ENCODE results near the gene CCDC24. TPM values are rescaled to one million over a fixed set of nuclear protein-coding genes. Genes with fewer than 3 reads are reported as not detected.

Gene CCDC24
- total RNA-seq, 1 donor from 2014 or later, result 1.5 TPM

DNA sequence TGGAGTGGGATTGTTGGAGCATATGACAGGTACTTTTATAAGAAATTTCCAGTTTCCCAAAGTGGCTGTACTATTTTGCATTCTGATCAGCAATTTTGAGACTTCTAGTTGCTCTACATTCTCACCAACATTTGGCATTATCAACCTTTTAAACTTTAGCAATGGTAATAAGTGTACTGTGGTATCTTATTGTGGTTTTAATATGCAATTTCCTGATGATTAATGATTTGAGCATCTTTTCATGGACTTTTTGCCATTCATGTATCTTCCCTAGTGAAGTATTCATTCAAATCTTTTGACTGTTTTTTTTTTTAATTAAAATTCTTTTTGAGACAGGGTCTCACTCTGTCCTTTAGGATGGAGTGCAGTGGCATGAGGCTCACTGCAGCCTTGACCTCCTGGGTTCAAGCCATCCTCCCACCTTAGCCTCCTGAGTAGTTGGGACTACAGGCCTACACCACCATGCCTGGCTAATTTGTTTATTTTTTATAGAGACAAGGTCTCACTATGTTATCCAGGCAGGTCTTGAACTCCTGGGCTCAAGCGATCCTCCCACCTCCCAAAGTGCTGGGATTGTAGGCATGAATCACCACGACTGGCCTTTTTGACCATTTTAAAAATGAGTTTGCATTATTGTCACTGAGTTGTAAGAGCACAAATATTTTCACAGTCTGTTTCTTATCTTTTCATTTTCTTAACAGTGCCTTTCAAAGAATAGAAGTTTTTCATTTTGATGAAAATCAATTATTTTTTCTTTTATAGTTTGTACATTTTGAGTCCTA is 47.7 kb downstream of the CCDC24 start:
- no peak for DNase-seq (ENCODE audit: low read depth)

DNA sequence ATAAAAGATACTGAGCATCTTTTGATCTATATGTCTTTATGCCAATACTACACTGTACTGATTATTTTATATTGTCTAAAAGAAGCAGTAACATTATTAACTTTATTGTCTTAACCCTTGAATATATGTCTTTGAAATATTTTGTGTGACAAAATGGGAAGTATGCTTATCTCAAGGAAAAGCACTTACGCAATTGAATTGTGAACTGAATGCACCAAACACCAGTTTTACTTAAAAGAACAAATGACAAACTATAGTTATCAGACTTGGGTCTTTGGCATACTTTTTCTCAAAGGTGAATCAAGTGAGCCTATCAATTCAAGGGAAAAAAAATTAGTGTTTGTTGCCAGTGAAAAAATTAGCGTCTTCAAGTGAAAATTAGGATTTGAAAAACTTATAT is 49.0 kb downstream of the CCDC24 start:
- DNase-seq (ENCODE audit: low read depth), result no peak

DNA sequence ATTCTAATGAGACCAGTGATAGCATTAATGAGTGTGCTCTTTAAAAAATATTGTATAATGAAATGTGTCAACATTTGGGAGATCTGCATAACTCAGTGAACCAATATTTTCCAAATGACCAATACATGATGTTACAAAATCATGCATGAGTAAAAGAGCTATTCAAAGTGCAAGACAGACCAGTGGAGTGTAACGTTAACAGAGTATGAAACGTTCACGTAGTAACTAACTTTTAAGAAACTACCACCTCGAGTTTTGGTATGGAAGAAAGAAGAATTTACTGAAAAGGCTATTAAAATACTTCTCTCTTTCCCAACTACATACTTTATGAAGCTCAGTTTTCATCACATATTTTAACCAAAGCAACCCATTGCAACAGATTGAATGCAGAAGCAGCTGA is 49.4 kb downstream of the CCDC24 start:
- no peak for DNase-seq (ENCODE audit: low read depth)

DNA sequence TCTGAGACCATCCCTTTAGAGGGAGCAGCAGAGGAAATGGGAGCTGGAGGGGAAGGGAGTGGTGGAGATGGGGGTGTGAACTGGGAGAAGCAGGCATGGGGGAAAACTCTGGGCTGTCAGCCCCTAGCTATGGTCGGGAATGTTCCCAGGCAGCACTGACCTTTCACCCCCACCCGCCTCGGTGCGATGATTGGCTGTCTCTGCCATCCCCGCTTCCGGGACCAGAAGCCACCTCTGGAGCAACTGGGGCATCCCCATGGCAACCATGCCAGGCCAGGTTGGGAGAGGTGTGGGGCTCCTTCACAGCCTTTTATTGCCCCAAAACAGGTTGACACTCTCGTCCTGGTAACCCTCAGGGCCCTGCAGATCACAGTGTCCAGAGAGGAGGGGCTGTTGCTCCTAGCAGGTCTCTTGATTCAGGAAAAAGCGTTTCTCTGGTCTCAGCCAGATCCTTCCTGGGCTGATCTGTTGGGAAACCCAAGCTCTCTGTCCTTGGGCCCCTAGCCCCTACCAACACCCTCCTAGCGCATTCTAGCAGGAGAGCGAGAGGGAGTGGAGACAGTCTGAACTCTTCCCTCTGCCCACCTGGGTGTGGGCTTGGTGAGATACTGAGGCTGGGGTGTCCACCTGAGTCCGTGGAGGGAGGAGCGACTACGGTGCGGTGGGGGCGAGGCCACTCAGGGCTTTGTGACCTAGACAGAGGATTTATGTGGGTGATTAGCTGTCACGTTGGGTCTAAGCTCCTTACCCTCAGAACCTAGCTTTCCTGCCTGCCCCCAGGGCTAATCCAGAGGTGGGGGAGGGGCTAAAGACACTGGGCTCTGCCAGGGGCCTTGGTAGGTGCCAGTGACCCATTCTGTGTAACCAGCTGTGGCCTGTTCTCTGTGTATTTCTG is 52.0 kb downstream of the CCDC24 start:
- no peak for DNase-seq (ENCODE audit: low read depth)

DNA sequence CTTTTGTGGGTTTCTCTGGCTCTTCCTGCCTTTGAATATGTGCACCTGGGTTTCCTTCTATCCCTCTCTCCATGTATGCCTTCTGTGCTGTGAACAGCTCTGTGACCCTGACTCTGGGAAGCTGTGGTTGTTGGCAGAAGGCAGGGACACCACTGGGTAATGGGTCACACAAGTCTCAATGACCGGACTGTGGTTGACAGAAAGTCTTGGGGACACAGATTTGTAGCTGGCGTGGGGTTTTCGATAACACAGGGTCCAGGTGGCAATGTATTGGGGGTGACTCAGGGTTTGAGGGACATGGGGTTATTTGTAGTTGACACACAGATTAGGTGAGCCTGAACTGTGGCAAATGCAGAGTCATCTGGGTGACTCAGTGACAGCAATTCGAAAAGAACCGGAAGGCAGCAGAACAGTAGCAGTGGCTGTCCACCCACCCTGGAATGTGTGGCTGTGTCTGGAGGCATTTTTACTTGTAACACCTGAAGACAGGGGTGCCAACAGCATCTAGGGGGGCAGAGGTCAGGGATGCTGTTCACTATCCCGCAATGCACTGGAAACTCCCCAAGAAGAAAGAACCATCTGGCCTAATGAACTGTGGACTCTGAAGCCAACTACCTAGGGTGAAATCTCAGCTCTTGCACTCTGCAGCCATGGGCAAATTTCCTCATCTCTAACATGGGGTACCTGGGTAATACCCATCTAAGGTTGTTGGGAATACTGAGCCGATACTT is 52.8 kb downstream of the CCDC24 start:
- no peak for DNase-seq (ENCODE audit: low read depth)

DNA sequence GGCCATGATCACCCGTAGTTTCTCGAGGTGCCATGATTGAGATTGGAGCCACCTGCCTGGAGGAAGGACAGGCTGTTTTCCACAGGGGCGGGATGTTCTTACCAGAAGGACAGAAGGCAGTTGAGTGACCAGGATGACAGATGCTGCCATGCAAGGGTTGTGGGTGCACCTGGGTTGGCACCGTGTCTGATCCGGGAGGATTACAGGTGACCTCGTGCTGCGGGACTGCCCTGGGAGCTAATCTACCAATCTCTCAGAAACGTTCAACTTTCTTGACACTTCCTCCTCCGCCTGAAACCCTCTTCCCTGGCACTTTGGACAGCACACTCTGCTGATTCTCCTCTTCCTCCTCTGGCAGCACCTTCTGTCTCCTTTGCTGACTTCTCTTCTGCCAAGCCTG is 53.7 kb downstream of the CCDC24 start:
- no peak for DNase-seq (ENCODE audit: low read depth)

Other genes starting within 250 kb of the CCDC24 start
- 0.80 and 6.9 TPM in 2 replicates for gene ARTN, start 57.8 kb upstream of the CCDC24 start, total RNA-seq
- 53.6 and 55.5 TPM in 2 replicates for gene IPO13, start 44.6 kb upstream of the CCDC24 start, total RNA-seq
- gene DPH2, start 21.6 kb upstream of the CCDC24 start, total RNA-seq, result 34.2 and 36.3 TPM in 2 replicates
- gene ATP6V0B, start 16.6 kb upstream of the CCDC24 start, total RNA-seq, result 211 and 236 TPM in 2 replicates
- gene B4GALT2, start 12.4 kb upstream of the CCDC24 start, total RNA-seq, result 83.0 and 84.4 TPM in 2 replicates
- gene SLC6A9, start 39.9 kb downstream of the CCDC24 start, total RNA-seq, result 0.42 and 1.2 TPM in 2 replicates
- not detected in 2 replicates for gene KLF17, start 127.2 kb downstream of the CCDC24 start, total RNA-seq
- gene KLF18, start 150.0 kb downstream of the CCDC24 start, total RNA-seq, result not detected in 2 replicates
- gene DMAP1, start 221.9 kb downstream of the CCDC24 start, total RNA-seq, result 18.1 and 20.8 TPM in 2 replicates